Testis (tissue), 3 donors: ENCODE data around the gene PDE7B. TPM values are rescaled to one million over a fixed set of nuclear protein-coding genes. Genes with fewer than 3 reads are reported as not detected.

ENCODE experiments used
- DNase-seq: peaks from one replicate; pipeline ENCODE4 v3.0.0-alpha.2; 2019
- H3K27ac ChIP-seq, 2 donors: fragments of 200-600 bp; sonication (generic); one replicate each; pipeline ENCODE4 v1.5.1; 2019
- H3K27me3 ChIP-seq: fragments of 200-600 bp; sonication (generic); one replicate; pipeline ENCODE4 v1.5.1; 2019
- H3K36me3 ChIP-seq: fragments of 200-600 bp; sonication (generic); one replicate; pipeline ENCODE4 v1.5.1; 2017; ENCODE audit warnings: low read depth; ENCODE audit errors: missing control alignments
- H3K4me1 ChIP-seq: fragments of 200-600 bp; sonication (generic); one replicate; pipeline ENCODE4 v1.5.1; 2019
- H3K4me3 ChIP-seq, 2 donors: fragments of 200-600 bp; sonication (generic); one replicate each; pipeline ENCODE4 v1.5.1; 2017 to 2019
- H3K9me3 ChIP-seq: fragments of 200-600 bp; sonication (generic); one replicate; pipeline ENCODE4 v1.5.1; 2017
- CTCF ChIP-seq, 3 experiments: fragments of 450-650 bp in 2 of 3; fragments of 200-600 bp in 1 of 3; sonication (generic) in 1 of 3; IDR thresholded peaks; one replicate each; pipeline ENCODE4 v1.5.1; 2016 to 2019; ENCODE audit warnings: antibody characterized with exemption in 3 of 3, mild to moderate bottlenecking in 2 of 3, moderate library complexity in 1 of 3
- POLR2A ChIP-seq: fragments of 450-650 bp; IDR thresholded peaks from one replicate; pipeline ENCODE4 v1.6.1; 2017; ENCODE audit warnings: antibody characterized with exemption, mild to moderate bottlenecking, moderate library complexity
- WGBS, 2 donors: methylation state at CpG; one replicate each; pipeline ENCODE4 v1.1.5; 2018; 5-methylcytosine and 5-hydroxymethylcytosine counted together
- intact Hi-C: fragments of 100-400 bp; cut with DNase I; formaldehyde crosslinking; loops from one replicate; pipeline ENCODE4 v1.15.1; 2023; ENCODE audit warnings: low total_unique reads
- polyA plus RNA-seq: library from polyadenylated mRNA; stranded (reverse); fragments of 350-450 nt; fragmentation: Illumina TruSeq; extraction: RNeasy Lipid Tissue Mini Kit (QIAGEN cat#74804); gene quantifications from one replicate; pipeline ENCODE4 v1.2.3, GENCODE V29; 2014; ENCODE audit warnings: low read depth, low replicate concordance; ENCODE audit not compliant: insufficient read depth
- total RNA-seq, 2 donors: library from RNA; depleted of rRNA; stranded (reverse); fragments of >200 nt; gene quantifications; one replicate each; pipeline ENCODE4 v1.2.3, GENCODE V29; 2016

Gene PDE7B
- total and polyA plus RNA-seq, 3 donors from 2014 or later = 3.7 to 6.9 (median 4.4) TPM

- Histone ChIP-seq H3K27me3 (no peaks in the 10 kb centered on the region), H3K4me3 (no peak overlapping the region), H3K27ac (no peak overlapping the region), H3K36me3 (no peaks in the 10 kb centered on the region), H3K9me3 (no peaks in the 10 kb centered on the region), H3K4me1 (no peaks in the 10 kb centered on the region)
- peak; percentile 35 for DNase-seq
- TF ChIP-seq CTCF (IDR thresholded peaks at IDR 0.05) = no peak
- no peak for TF ChIP-seq POLR2A
- intact Hi-C loops = no loop called here
- 33 to 48% methylated on average over 7 of the region's 7 CpGs for WGBS, 2 donors
These were observed 15.1 kb downstream of the PDE7B start for GRCh38 chr6:135866445-135867123.

DNA sequence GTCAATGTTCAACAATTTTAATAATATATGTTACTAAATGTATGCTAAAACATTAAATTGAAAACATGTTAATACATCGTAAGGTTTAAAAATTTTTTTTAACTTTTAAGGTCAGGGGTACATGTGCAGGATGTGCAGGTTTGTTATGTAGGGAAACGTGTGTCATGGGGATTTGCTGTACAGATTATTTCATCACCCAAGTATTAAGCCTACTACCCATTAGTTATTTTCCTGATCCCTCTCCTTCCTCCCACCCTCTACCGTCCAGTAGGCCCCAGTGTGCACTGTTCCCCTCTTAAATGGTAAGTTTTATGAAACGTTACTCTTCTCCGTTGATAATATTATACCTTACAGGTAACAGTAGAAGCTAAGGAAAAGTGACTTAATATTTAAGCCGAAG is 15.8 kb downstream of the PDE7B start:
- H3K27ac ChIP-seq = no peak overlapping the region
- TF ChIP-seq POLR2A = no peak
- TF ChIP-seq CTCF (IDR thresholded peaks at IDR 0.05) = no peak
- no peak overlapping the region for H3K4me3 ChIP-seq
- no peak for DNase-seq
- no peaks in the 10 kb centered on the region for H3K27me3 ChIP-seq
- intact Hi-C loops = no loop called here
- WGBS, 2 donors = 72 to 74% methylated on average over 6 of the region's 6 CpGs
- H3K9me3 ChIP-seq = no peaks in the 10 kb centered on the region
- H3K36me3 ChIP-seq = no peaks in the 10 kb centered on the region
- H3K4me1 ChIP-seq = no peaks in the 10 kb centered on the region

DNA sequence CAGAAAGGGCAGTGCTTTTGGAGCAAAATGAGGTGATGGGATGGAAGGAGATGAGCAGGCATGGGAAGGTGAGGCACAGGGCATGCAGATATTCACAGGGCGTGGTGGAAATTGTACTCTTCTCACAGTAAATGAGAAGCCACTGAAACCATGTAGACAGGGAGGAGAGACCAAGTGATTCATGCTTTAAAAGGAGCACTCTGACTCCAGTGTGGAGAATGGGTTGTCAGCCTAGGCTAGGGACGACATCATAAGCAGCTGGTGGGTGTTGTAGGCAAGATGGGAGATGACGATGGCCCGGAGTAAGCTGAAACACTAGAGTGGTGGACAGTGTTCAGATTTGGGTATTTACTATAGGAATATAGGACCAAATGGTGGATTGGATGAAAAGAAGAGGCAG is 18.4 kb downstream of the PDE7B start:
- intact Hi-C loops = no loop called here
- Histone ChIP-seq H3K27me3 (no peaks in the 10 kb centered on the region), H3K4me3 (no peak overlapping the region), H3K4me1 (no peaks in the 10 kb centered on the region), H3K9me3 (no peaks in the 10 kb centered on the region), H3K36me3 (no peaks in the 10 kb centered on the region), H3K27ac (no peak overlapping the region)
- WGBS, 2 donors = 93 to 94% methylated on average over 4 of the region's 4 CpGs
- TF ChIP-seq CTCF (IDR thresholded peaks at IDR 0.05) (no peak), POLR2A (no peak)
- no peak for DNase-seq

GRCh38 chr6:135870722-135871121 is 19.2 kb downstream of the PDE7B start:
- no peaks in the 10 kb centered on the region for H3K4me1 ChIP-seq
- no peaks in the 10 kb centered on the region for H3K27me3 ChIP-seq
- intact Hi-C loops = no loop called here
- H3K36me3 ChIP-seq = no peaks in the 10 kb centered on the region
- no peak for DNase-seq
- no peak for TF ChIP-seq POLR2A
- no peak for TF ChIP-seq CTCF (IDR thresholded peaks at IDR 0.05)
- WGBS, 2 donors = 75 to 89% methylated on average over 2 of the region's 2 CpGs
- H3K4me3 ChIP-seq = no peak overlapping the region
- no peak overlapping the region for H3K27ac ChIP-seq
- H3K9me3 ChIP-seq = no peaks in the 10 kb centered on the region

DNA sequence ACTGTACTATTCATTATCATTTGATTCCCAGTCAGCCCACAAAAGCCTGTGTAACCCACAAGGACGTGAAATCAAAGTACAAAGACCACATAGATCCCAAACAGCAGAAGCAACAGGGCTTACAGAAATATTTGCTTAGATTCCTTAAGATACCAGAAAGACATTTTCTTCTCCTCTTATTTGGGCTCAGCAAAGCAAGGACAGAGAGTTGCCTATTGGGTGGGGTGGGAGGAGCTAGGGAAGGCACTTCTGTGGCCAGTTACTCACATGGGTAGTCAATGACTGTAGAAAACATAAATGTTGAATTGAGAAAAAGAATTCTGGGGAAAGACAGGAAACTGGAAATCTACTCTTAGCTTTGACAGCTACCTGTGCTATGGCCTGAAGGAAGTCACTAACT is 19.8 kb downstream of the PDE7B start:
- TF ChIP-seq POLR2A (no peak), CTCF (IDR thresholded peaks at IDR 0.05) (no peak)
- 69 to 72% methylated on average over 1 of the region's 1 CpG for WGBS, 2 donors
- intact Hi-C loops = no loop called here

More for the DNA sequence above, 19.8 kb downstream of the PDE7B start:
- no peaks in the 10 kb centered on the region for H3K27me3 ChIP-seq
- H3K4me1 ChIP-seq = no peaks in the 10 kb centered on the region
- H3K4me3 ChIP-seq = no peak overlapping the region
- no peaks in the 10 kb centered on the region for H3K36me3 ChIP-seq
- no peaks in the 10 kb centered on the region for H3K9me3 ChIP-seq
- DNase-seq = no peak
- H3K27ac ChIP-seq = no peak overlapping the region
